A673 (cell line): Measurements from ENCODE around the gene KRT81. TPM values are rescaled to one million over a fixed set of nuclear protein-coding genes. Genes with fewer than 3 reads are reported as not detected.

Experiments used
- BruUV-seq: library from RNA; stranded (reverse); fragments of 400-500 nt; replicated peaks from 2 replicates; lab custom pipeline; 2021; lab: Mats Ljungman, UMichigan
- CTCF ChIA-PET: fragments of 300-600 bp; sonication (Branson Sonifier 250); formaldehyde crosslinking; loops from one replicate; lab custom pipeline; 2022; ENCODE audit warnings: antibody characterized with exemption; lab: Charles Lee
- POLR2A ChIA-PET: fragments of 300-600 bp; sonication (Branson Sonifier 250); formaldehyde crosslinking; loops from one replicate; lab custom pipeline; 2022; ENCODE audit warnings: antibody characterized with exemption; ENCODE audit not compliant: low non-redundant PET; lab: Charles Lee
- DNase-seq: peaks from one replicate; pipeline ENCODE4 v3.0.0-alpha.2; 2015; ENCODE audit warnings: low spot score
- H3K27ac ChIP-seq: fragments of 200-600 bp; sonication (generic); 2 replicates; pipeline ENCODE4 v1.5.1; 2016; ENCODE audit warnings: mixed run types, low read depth, mild to moderate bottlenecking, mixed read lengths, antibody characterized with exemption, low read length; ENCODE audit not compliant: poor library complexity, severe bottlenecking
- H3K27me3 ChIP-seq: fragments of 200-600 bp; sonication (generic); replicated peaks from 2 replicates; pipeline ENCODE4 v1.6.1; 2017; ENCODE audit warnings: mixed run types, low read depth, mild to moderate bottlenecking, mixed read lengths, antibody characterized with exemption, low read length; ENCODE audit not compliant: insufficient read depth, poor library complexity
- H3K36me3 ChIP-seq: fragments of 200-600 bp; sonication (generic); 2 replicates; pipeline ENCODE4 v1.6.1; 2016; ENCODE audit warnings: mixed run types, mild to moderate bottlenecking, mixed read lengths, antibody characterized with exemption, low read length; ENCODE audit not compliant: insufficient read depth, poor library complexity, severe bottlenecking
- H3K4me1 ChIP-seq: fragments of 200-600 bp; sonication (generic); 2 replicates; pipeline ENCODE4 v1.6.1; 2017; ENCODE audit warnings: mixed run types, mild to moderate bottlenecking, mixed read lengths, antibody characterized with exemption, low read length; ENCODE audit not compliant: insufficient read depth, poor library complexity, severe bottlenecking
- H3K4me3 ChIP-seq: fragments of 200-600 bp; sonication (generic); 2 replicates; pipeline ENCODE4 v1.5.1; 2016; ENCODE audit warnings: low read depth, mixed run types, mild to moderate bottlenecking, mixed read lengths, low read length; ENCODE audit not compliant: poor library complexity, severe bottlenecking
- H3K9me3 ChIP-seq: fragments of 200-600 bp; sonication (generic); 2 replicates; pipeline ENCODE4 v1.6.1; 2016; ENCODE audit warnings: mixed run types, low read depth, mild to moderate bottlenecking, mixed read lengths, antibody characterized with exemption, low read length; ENCODE audit not compliant: poor library complexity, severe bottlenecking
- CTCF ChIP-seq: fragments of 300-800, 200-600 bp; sonication (generic); conservative IDR thresholded peaks from 2 replicates; pipeline ENCODE4 v1.5.1; 2017; ENCODE audit warnings: low read depth, mild to moderate bottlenecking, antibody characterized with exemption, low read length, moderate library complexity, mixed read lengths
- EZH2 ChIP-seq: fragments of 200-600 bp; sonication (generic); IDR thresholded peaks from 2 replicates; pipeline ENCODE4 v1.6.1; 2017; ENCODE audit warnings: borderline replicate concordance, low read depth, mild to moderate bottlenecking, mixed read lengths, antibody characterized with exemption, low read length; ENCODE audit not compliant: poor library complexity, severe bottlenecking
- intact Hi-C: fragments of 100-400 bp; cut with micrococcal nuclease; formaldehyde crosslinking; loops from one replicate; pipeline ENCODE4 v1.10.0; 2022; ENCODE audit not compliant: unreplicated experiment
- total RNA-seq: library from RNA; stranded (reverse); gene quantifications from 2 replicates; pipeline ENCODE4 v1.2.3, GENCODE V29; 2021

The KRT81 gene
- total RNA-seq, 1 experiment from 2014 or later = 0.30 TPM

GRCh38 chr12:52236386-52237050 is 54.8 kb downstream of the KRT81 start:
- no peaks in the 10 kb centered on the region for H3K9me3 ChIP-seq
- no peak overlapping the region for H3K27ac ChIP-seq
- CTCF ChIA-PET = no interaction called here
- TF ChIP-seq EZH2 (no peak), CTCF (no peak)
- H3K36me3 ChIP-seq = no peaks in the 10 kb centered on the region
- intact Hi-C loops = no loop called here
- H3K4me3 ChIP-seq = no peak overlapping the region
- no peaks in the 10 kb centered on the region for H3K4me1 ChIP-seq
- no peak for DNase-seq
- no TSS peak for BruUV-seq
- H3K27me3 ChIP-seq = peaks cover 12% of the 10 kb centered on the region
- POLR2A ChIA-PET = no interaction called here

Other genes with a start within 250 kb of the KRT81 start
- 12.5 and 19.8 TPM in 2 replicates for gene NR4A1, start 240.1 kb downstream of the KRT81 start, total RNA-seq
- gene ATG101, start 221.6 kb downstream of the KRT81 start, total RNA-seq = 52.0 and 54.3 TPM in 2 replicates
- 0.24 and 0.28 TPM in 2 replicates for gene SMIM41, start 211.8 kb downstream of the KRT81 start, total RNA-seq
- gene KRT80, start 99.5 kb downstream of the KRT81 start, total RNA-seq = 0.33 and 1.0 TPM in 2 replicates
- gene KRT7, start 58.3 kb downstream of the KRT81 start, total RNA-seq = 0.79 and 1.0 TPM in 2 replicates
- not detected in 2 replicates for gene KRT86, start 16.9 kb downstream of the KRT81 start, total RNA-seq
- gene KRT83, start 29.9 kb upstream of the KRT81 start, total RNA-seq = not detected in 2 replicates
- not detected in 2 replicates for gene KRT85, start 75.9 kb upstream of the KRT81 start, total RNA-seq
- gene KRT84, start 94.1 kb upstream of the KRT81 start, total RNA-seq = not detected in 2 replicates
- gene KRT82, start 114.8 kb upstream of the KRT81 start, total RNA-seq = not detected in 2 replicates
- gene KRT75, start 142.8 kb upstream of the KRT81 start, total RNA-seq = not detected in 2 replicates
- not detected in 2 replicates for gene KRT6B, start 160.6 kb upstream of the KRT81 start, total RNA-seq
- gene KRT6C, start 182.3 kb upstream of the KRT81 start, total RNA-seq = not detected in 2 replicates
- 0.24 TPM in 1 of 2 replicates, not detected in the other for gene KRT6A, start 201.7 kb upstream of the KRT81 start, total RNA-seq
- gene KRT5, start 228.9 kb upstream of the KRT81 start, total RNA-seq = 0.48 and 0.67 TPM in 2 replicates